ENCODE measurements around the gene RABGAP1L.

DNA sequence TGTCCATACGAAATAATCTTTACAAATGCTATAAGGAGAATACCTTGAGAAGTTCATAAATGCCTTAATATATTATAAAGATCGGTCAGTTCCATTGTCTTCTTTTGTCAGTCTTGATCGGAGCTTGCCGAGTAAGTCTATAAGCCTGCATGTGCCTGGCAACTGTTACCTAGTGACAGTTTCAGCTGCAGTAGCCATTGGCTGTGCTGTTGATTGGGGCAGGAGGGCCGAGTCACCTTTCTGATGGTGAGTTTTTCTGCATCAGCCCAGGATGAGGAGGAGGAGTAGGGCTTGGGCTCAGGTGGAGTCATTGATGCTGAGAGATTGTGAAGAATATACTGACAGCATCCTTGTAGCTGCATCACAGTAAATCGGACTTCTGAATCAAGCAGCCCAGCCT lies 286.5 kb downstream of the RABGAP1L start:
- TF ChIP-seq CTCF (IDR thresholded peaks at IDR 0.05) (no peak), FOXP1 (CRISPR knock-in tag; IDR thresholded peaks at IDR 0.05; ENCODE audit: borderline replicate concordance) (no peak), ETV6 (CRISPR knock-in tag; IDR thresholded peaks at IDR 0.05) (no peak)
